GM21360 (cell line): ENCODE results near the gene MED27.

Experiments used
- ATAC-seq: cut with Tn5 transposase; IDR thresholded peaks from one replicate; pipeline ENCODE4 v1.9.1; 2021; ENCODE audit warnings: mild to moderate bottlenecking, moderate library complexity; ENCODE audit not compliant: unreplicated experiment

The MED27 gene

GRCh38 chr9:131889437-131890251 is 190.0 kb downstream of the MED27 start:
- ATAC-seq = no peak

DNA sequence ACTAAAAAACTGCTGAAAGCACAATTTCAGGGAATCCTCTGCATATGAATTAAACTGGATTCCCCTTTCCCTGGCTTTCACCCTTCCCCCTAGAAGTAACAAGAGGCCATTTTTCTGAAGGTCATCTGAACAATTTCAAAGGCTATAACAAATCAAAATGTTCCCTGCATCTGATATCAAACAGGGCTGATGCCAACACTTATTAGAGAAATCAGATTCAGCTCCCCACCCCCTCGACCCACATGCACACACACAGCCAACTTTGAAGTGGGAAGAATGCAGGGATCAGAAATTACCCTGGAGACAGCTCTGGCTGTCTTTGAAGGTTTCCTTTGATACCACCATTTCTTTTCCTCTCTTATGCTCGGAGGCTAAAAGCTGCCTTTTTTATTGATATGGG is 190.7 kb downstream of the MED27 start:
- no peak for ATAC-seq

DNA sequence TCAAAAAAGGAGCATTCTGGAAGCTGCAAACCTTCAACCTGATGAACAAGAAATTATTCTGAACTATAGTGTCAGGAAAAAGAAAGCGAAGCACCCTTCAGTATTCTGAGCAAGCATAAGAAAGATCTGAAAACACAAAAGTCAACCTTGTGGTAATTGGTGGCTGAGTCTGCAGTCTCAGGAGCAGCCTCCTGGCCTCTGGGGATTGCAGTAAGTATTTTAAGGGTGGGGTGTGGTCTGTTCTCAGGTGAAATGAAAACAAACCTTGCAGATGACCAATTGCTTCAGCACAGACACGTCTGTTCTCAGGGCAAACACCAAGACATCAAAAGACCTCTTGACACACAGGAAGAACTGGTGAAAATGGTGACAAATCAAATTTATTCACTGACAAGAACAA is 192.0 kb downstream of the MED27 start:
- no peak for ATAC-seq

- ATAC-seq = no peak
Measured at GRCh38 chr9:131886826-131887225, 192.8 kb downstream of the MED27 start.

GRCh38 chr9:131885144-131885609 is 194.5 kb downstream of the MED27 start:
- ATAC-seq = no peak

DNA sequence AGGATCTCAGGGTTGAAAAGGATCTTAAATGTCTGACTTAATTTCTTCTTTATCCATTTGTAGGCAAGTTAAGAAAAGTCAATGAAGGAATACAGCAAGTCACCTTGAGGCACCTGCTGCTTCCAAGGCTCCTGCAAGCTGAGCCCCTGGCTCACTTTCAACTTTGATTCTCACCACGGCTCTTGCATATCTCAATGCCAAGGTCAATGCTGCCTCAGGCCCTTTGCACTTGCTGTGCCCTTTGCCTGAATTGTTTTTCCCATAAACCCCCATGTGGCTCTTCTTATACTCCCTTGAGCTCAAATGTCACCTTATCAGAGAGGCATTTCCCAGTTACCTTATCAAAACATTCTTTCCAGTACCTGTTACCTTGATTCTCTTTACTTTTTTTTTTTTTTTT is 195.4 kb downstream of the MED27 start:
- ATAC-seq = no peak

DNA sequence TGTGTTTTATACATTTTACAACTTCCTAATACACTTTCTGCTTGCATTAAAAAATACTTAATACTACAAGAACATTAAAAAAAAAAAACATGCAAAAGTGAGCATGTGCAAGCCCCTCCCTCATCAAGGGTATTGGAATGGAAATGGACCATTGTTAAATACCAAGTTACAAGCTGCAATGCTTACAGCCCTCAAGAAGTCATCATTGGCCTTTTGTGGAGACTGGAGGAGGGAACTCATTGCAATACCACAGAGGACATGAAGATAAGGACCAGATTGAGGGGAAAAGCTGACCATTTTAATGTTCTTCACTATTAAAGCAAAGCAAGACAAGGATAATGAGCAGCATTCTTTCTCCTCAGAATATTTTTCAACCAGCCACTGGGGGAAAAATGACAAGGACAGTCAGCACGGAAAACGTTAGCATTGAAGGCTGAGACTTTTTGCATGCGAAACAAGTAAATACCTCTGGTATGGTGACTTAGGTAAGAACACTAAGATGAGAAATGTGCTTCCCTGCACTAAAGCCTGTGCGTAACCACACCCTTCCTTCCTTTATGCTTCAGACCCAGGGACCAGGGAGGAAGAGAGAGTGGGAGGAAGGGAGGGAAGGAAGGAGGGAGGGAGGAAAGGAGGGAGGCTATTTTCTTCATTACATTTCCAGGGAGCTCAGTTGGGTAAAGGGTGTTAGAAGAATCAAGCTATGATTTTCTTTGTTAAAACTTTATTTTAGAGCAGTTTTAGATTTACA is 198.7 kb downstream of the MED27 start:
- ATAC-seq = no peak

- no peak for ATAC-seq
Measured at GRCh38 chr9:131879911-131880290, 199.8 kb downstream of the MED27 start.

- no peak for ATAC-seq
Measured at GRCh38 chr9:131879181-131879910, 200.3 kb downstream of the MED27 start.

GRCh38 chr9:131876486-131876885 is 203.2 kb downstream of the MED27 start:
- no peak for ATAC-seq

GRCh38 chr9:131875828-131876485 is 203.7 kb downstream of the MED27 start:
- no peak for ATAC-seq

- no peak for ATAC-seq
Measured at GRCh38 chr9:131874916-131875670, 204.6 kb downstream of the MED27 start.

DNA sequence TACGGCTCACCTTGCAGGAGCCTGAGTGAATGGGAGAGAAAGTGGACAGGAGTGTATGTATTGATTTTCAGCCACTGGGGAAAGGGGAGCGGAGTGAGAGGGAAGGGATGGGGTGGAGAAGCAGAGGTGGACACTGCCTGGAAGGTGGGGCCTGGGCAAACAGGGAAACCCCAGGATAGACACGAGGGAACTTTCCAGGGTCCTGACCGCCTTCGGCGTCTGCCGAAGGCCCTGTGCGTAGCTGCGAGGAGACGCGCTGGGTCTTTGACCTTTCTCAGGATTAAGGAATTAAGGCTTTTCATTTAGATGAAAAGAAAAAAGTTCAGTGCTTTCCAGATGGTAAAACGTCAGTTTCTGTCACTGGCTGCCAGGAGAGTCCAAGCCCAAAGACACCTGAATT is 205.2 kb downstream of the MED27 start:
- no peak for ATAC-seq

DNA sequence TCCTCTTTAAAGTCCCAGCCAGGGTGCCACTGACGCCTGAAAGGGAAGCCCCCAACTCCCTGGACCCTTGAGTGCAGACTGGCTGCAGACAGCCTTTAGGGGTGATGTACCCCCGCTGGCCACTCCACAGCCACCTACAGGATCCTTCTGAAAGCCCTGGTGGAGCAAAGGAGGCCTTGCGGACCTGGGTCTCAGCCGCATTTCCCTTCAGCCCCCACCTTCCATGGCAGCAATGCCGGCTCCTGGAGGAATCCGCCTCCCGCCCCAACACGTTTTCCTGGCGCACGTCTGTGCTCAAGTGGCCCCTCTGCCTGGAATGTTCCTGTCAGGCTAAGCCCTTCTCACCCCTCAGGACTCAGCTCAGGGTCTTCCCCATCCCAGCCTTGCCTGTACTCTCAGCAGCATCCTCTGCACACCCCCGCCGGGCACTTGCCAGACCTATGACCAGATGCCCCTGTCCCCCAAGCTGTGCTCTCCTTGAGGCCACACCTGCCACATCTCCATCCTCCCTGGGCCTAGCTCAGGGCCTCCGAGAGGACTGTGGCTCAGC is 205.7 kb downstream of the MED27 start:
- ATAC-seq = no peak

DNA sequence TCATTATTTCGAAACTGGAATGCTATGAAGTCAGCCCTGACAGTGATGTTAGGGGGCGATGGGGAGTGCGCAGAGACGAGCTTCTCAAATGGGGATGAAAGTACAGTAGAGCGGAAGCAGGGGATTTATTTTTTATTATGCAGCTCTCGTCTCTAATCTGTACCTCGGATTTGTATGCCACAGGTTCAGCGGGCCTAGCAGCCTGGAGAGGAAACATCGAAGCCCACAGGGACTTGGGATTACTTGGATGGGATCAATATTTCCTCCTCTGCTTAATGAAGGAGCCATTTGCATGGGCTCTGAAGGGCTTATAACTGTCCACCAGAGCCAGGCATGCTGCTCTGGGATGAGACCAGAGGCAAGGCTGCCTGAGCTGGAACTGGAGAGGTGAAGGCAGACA is 206.3 kb downstream of the MED27 start:
- no peak for ATAC-seq

DNA sequence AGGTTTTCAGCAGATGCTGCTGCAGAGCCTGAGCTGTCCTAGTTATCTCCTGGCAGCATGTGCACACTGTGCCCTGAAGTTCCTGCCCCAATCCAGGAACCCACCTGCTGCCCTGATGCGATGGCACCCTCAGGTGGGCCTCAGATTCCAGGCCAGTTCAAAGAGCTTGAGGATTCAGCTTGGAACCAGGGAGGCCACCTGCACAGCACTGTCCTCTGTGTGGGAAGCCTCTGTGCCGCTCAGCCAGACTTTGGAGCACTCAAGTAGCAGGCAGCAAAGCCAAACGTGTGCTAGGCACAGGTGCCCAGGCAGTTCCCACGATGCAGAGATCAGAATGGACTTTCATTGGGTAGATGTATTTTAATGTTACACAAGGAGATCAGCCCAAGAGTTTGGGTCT is 207.0 kb downstream of the MED27 start:
- no peak for ATAC-seq

- no peak for ATAC-seq
Measured at GRCh38 chr9:131872006-131872405, 207.7 kb downstream of the MED27 start.

DNA sequence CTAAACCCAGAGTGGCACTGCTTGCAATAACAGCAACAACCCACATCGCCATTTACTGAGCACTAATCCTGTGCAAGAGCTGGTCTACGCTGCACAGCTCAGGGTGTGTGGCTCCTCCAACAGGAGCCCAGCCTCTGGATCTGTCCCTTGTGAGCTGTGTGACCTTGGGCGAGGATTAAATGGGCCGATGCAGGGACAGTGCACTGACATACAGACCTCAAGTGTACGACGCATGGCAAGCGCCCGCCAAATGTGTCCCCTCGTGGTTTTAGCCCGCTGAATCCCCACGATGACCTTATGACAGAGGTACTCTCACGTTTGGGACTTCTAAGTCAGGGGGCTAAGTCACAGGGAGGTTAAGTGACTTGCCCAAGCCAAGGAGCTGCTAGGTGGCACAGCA is 209.5 kb downstream of the MED27 start:
- no peak for ATAC-seq

DNA sequence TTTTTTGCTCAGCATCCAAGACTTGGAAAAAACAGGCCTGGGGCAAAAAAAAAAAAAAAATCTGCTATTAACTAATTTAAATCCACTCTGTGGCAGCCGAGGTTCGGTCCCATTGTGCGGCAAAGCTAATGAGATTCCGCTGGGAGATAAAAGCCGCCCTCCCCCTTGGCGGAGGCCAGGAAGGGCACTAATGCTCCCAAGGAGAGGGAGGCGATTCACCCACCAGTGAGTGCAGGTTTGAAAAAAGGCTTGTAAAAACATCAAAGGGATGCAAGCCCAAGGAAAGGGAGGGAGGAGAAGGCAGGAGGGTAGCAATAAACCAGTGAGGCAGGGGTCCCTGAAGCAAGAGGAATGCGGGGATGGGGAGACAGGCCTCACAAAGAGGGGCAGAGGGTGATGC is 210.3 kb downstream of the MED27 start:
- no peak for ATAC-seq

GRCh38 chr9:131868766-131869165 is 210.9 kb downstream of the MED27 start:
- ATAC-seq = no peak
